NCI-H446 (cell line): ENCODE data around the gene NUP107.

ENCODE experiments used
- DNase-seq, 2 experiments: peaks; one replicate each; lab custom pipeline; 2025; lab: John Stamatoyannopoulos, UW

The NUP107 gene

DNA sequence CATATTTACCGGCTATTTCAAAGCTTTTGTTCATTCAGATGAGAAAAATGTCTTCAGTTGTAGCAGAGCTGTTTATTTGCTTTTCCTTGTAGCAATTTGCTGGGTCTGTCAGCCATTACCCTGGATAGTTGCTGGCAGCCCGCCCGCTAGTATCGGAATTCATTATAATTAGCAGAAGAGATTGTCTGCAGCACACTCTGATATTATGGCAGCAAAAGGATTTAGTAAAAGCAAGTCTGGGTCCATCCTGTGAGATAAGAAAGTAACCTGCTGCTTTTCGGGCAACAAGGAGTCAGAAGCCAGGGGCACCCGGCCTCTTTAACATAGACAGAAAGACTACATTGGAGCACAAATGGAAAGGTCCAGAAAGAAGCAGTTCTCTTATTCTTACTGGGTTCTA is 53.1 kb downstream of the NUP107 start:
- DNase-seq = no peak

DNA sequence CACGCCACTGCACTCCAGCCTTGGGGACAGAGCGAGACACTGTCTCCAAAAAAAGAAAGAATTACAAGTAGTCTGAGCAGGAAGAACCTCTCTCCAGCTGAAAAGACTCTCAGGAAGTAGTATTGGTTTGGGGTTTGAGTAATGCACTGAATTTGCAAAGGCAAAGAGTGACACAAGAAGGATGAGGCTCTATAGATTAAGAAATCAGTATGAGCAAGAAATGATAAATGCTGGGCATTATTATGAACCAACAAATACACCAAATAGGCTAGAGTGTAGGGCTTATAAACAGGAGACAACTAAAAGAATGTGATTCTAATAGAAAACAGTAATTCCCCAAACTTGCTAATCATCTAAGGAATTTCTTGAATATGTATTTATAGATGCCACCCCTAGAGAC is 56.6 kb downstream of the NUP107 start:
- DNase-seq = no peak

DNA sequence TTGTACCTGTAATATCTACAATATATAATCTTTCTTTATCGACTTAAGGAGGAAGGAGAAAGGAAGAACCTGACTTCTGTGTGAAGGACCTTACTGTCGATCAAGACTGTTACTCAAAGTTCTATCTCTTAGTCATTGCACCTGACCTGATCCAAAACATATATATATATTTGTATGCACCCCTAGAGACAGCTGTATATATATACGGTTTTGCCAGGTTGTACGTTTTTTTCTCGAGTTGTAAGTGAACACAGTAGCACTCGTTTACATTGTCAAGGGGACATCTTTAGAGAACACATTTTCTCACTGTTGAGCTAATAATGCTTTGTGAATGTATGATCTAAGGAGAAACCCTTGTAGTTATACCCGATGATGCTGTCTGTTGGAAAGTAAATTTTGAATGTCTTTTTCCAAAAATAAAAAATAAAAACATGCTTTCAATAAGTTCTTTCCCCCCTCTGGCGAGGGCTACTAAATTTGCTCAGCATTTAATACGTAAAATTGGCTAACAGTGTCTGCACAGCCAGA is 58.7 kb downstream of the NUP107 start:
- DNase-seq = no peak

DNA sequence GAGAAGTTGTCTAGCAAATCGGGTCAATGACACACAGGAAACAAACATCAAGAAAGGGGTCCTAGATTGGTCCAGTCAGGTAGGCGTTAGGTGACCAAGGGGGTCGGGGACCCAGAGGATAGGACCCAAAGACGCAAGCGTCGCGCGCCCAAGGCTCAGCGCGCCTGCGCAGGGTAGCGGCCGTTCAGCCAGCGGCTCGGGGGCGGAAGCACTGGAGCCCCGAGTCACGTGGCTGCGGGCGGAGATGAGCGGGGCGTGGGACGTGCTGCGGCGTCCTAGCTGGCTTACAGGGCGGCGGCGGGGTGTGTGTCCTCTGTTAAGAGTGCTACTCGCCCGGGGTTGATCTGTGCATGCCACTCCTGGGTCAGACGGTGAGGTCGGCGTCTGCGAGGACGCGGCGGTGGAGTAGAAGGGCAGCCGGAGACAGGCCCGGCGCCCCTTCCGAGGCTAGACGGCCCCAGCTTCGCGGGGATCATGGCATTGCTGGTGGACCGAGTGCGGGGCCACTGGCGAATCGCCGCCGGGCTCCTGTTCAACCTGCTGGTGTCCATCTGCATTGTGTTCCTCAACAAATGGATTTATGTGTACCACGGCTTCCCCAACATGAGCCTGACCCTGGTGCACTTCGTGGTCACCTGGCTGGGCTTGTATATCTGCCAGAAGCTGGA is 59.3 kb downstream of the NUP107 start, which contains the start of gene SLC35E3:
SLC35E3 (plus strand) TSS at position 273 of the 668 bp plus-strand sequence; CDS start at position 475, 202 bp downstream.
- DNase-seq = peak; percentile 86 to 94

- peak; percentile 9 to 44 for DNase-seq
These were observed 59.9 kb downstream of the NUP107 start for GRCh38 chr12:68746572-68747180.

DNA sequence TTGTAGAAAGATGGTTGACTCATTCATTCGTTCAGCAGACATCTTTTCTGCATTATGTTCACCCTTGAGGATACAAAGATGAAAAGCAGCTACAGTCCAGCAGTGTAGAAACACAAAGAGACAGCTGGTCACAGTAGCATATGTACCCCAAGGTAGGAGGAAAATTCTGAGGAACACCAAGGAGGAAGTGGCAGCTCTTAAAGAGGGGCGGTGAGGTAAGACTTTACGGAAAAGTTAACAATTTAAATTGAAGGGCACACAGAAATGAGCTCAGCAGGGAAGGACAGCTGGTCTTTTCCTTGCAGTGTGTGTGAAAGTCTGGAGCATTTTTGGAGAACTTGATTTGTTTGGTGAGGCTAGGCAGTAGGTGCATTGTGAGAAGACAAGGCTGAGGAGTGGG is 62.7 kb downstream of the NUP107 start:
- no peak for DNase-seq

DNA sequence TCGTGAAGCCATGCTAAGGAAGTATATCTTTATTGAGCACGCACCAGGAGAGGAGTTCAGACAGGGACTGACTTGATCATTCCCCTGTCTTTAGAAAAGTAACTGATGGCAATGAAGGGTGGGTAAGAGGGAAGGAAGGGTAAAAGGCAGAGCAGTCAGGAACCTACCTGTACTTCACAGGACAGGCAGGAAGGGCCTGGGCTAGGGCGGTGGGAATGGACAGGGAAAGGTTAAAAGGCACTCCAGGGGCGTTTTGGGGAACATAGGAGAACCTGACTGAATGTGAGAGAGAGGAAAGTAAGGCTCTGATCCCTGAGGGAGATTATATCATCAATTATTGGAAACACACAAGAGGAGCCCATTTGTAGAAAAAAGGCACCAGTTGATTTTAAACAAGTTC is 63.1 kb downstream of the NUP107 start:
- DNase-seq = no peak

GRCh38 chr12:68750506-68750905 is 63.7 kb downstream of the NUP107 start:
- no peak for DNase-seq

- DNase-seq = no peak
These were observed 68.9 kb downstream of the NUP107 start for GRCh38 chr12:68755536-68756243.

- no peak for DNase-seq
These were observed 73.1 kb downstream of the NUP107 start for GRCh38 chr12:68759852-68760251.

GRCh38 chr12:68760806-68761441 is 74.1 kb downstream of the NUP107 start:
- DNase-seq = no peak

- no peak for DNase-seq
These were observed 74.6 kb downstream of the NUP107 start for GRCh38 chr12:68761442-68761812.

GRCh38 chr12:68761901-68762630 is 75.3 kb downstream of the NUP107 start:
- DNase-seq = no peak

DNA sequence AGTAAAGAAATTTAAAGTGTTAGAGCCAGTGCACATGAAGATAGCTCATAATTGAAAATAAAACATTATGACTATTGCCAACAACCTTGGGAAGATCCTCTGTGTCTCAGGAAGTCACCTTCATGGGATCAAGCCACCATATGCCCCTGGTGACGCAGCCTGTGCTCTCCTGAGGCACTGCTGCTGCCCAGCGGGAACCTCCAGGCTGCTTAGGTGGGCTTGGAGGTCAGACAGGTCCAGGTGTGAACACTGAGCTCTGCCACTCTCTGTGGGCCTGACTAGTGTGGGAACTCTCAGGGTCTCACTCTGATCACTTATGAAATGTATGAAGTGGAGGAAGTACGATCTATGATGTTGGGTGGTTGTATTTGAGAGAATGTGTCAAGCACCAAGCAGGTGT is 75.9 kb downstream of the NUP107 start:
- DNase-seq = no peak

- no peak for DNase-seq
These were observed 78.9 kb downstream of the NUP107 start for GRCh38 chr12:68765696-68766095.

GRCh38 chr12:68766646-68767045 is 79.9 kb downstream of the NUP107 start:
- no peak for DNase-seq

DNA sequence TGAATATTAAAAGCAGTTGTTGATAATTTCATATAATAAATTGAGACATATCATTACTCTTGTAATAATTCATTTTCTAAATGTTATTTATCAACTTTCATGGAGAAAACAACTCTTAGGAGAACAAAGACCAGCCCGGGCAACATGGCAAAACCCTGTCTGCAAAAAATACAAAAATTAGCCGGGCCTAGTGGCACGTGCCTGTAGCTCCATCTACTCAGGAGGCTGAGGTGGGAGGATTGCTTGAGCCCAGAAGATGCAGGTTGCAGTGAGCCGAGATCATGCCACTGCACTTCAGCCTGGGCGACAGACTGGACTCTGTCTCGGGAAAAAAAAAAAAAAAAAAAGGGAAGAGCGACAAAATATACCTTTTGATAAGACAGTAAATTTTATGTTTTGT is 80.4 kb downstream of the NUP107 start:
- DNase-seq = no peak

DNA sequence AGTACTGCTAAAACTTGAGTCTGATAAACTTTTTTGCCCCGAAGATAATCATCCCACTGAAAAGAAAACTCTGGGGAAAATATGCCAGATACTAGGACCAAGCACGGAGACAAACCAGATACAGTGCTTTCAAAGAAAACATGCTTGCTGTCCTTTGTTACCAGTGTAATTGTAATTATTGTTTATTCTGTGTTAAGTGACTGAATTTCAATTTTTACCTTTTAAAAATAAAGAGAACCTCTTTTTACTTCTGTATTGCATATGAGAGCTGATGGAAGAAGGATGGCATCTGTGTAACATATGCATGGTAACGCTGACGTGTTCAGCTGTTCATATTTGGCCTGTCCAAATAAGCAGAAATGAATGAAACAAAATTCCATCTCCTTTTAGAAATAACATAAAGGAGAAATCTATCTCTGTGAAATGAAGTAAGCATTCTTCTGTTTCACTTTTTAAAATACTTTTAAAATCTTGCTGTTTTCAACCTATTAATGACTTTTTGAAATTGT is 81.7 kb downstream of the NUP107 start:
- DNase-seq = no peak

GRCh38 chr12:68769941-68770340 is 83.2 kb downstream of the NUP107 start:
- no peak for DNase-seq

GRCh38 chr12:68771223-68771925 is 84.6 kb downstream of the NUP107 start:
- DNase-seq = no peak

GRCh38 chr12:68772714-68773113 is 85.9 kb downstream of the NUP107 start:
- DNase-seq = no peak
